Activated naive CD4-positive, alpha-beta T cell treated with anti-CD3 and anti-CD28 coated beads for 36 hours (primary cell): ENCODE data around the gene TEKT5. TPM values are rescaled to one million over a fixed set of nuclear protein-coding genes. Genes with fewer than 3 reads are reported as not detected.

ENCODE experiments used
- CTCF ChIA-PET: fragments of 350-600 bp; sonication (Branson Sonifier 250); formaldehyde crosslinking; loops from one replicate; lab custom pipeline; 2021; ENCODE audit warnings: antibody characterized with exemption; lab: Charles Lee
- DNase-seq: peaks from one replicate; pipeline ENCODE4 v3.0.0-alpha.2; 2020
- H3K27ac Mint-ChIP-seq: one replicate; pipeline ENCODE4 v1.8.0; 2021; ENCODE audit warnings: mild to moderate bottlenecking, mixed read lengths
- H3K27me3 Mint-ChIP-seq: one replicate; pipeline ENCODE4 v1.8.0; 2021; ENCODE audit warnings: low read depth, mixed read lengths
- H3K36me3 Mint-ChIP-seq: one replicate; pipeline ENCODE4 v1.8.0; 2021; ENCODE audit warnings: low read depth, mixed read lengths
- H3K4me1 Mint-ChIP-seq: one replicate; pipeline ENCODE4 v1.8.0; 2021; ENCODE audit warnings: low read depth, mixed read lengths
- H3K4me3 Mint-ChIP-seq: one replicate; pipeline ENCODE4 v1.8.0; 2021; ENCODE audit warnings: mild to moderate bottlenecking, moderate library complexity, mixed read lengths
- H3K9me3 Mint-ChIP-seq: one replicate; pipeline ENCODE4 v1.8.0; 2021; ENCODE audit warnings: mixed read lengths
- intact Hi-C: fragments of 100-400 bp; cut with micrococcal nuclease; formaldehyde crosslinking; loops from one replicate; pipeline ENCODE4 v1.15.1; 2023
- total RNA-seq, 2 experiments: library from RNA; stranded (reverse); gene quantifications; one replicate each; pipeline ENCODE4 v1.2.3, GENCODE V29; 2021

The TEKT5 gene
- total RNA-seq, 2 experiments from 2014 or later: 0.15 TPM; not detected in 1

GRCh38 chr16:10589109-10589508 lies 105.6 kb downstream of the TEKT5 start:
- H3K9me3 Mint-ChIP-seq: no peaks in the 10 kb centered on the region
- peaks cover 4% of the 10 kb centered on the region for H3K27me3 Mint-ChIP-seq
- H3K4me3 Mint-ChIP-seq: no peak overlapping the region
- H3K4me1 Mint-ChIP-seq: no peaks in the 10 kb centered on the region
- CTCF ChIA-PET: interaction anchor here (0.8 kb wide), 1 partner anchor 55 kb away, joined by 3 read pairs; no protein-coding TSS in a partner anchor
- intact Hi-C loops: no loop called here
- H3K36me3 Mint-ChIP-seq: no peaks in the 10 kb centered on the region
- H3K27ac Mint-ChIP-seq: no peak overlapping the region
- DNase-seq: no peak

DNA sequence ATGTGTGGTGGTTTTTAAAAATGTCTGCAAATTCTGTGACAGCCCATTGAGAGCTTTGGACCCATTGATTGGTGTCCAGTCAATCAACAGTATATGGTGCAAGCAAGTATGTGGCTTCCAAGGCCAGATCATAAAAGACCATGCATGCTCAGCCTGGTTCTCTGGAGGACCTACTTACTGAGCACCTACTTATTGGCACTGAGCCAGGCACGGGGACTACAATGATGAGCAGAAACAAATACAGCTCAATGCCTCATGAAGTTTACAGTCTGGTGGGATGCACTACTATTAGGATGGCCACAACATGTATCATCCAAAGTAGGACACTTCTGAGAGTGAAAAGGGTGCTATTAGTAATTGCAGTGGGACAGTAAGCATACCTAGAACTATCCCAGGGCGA lies 107.1 kb downstream of the TEKT5 start:
- Mint-ChIP-seq H3K9me3 (no peaks in the 10 kb centered on the region), H3K36me3 (no peaks in the 10 kb centered on the region), H3K27ac (no peak overlapping the region), H3K4me1 (no peaks in the 10 kb centered on the region), H3K27me3 (peaks cover 6% of the 10 kb centered on the region), H3K4me3 (no peak overlapping the region)
- no peak for DNase-seq
- CTCF ChIA-PET: no interaction called here
- intact Hi-C loops: no loop called here

DNA sequence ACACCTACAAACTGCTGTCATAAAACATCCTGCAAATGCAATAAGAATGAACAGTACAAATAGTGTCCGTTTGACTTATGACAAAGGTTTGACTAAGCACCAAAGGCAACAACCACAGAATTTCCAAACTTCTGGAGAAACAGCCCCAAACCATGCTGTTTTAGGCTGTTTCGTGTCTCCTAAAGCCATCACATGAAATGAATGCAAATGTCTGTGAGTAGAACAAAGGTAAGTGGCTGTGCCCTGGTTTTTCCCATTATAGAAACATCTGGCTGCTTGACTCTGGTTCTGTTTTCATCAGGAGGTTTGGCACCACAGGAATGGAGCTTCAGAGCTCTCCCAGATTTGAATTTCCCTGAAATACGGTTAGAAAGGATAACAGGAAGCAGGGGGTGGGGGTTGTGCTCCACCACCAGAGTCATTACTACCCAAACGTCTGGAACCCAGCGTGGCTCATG lies 109.7 kb downstream of the TEKT5 start:
- Mint-ChIP-seq H3K4me3 (no peak overlapping the region), H3K27ac (no peak overlapping the region), H3K9me3 (no peaks in the 10 kb centered on the region), H3K4me1 (peaks cover 2% of the 10 kb centered on the region), H3K27me3 (peaks cover 19% of the 10 kb centered on the region), H3K36me3 (no peaks in the 10 kb centered on the region)
- CTCF ChIA-PET: no interaction called here
- DNase-seq: no peak
- intact Hi-C loops: no loop called here

GRCh38 chr16:10583269-10583668 lies 111.5 kb downstream of the TEKT5 start:
- Mint-ChIP-seq H3K27me3 (peaks cover 32% of the 10 kb centered on the region), H3K4me3 (no peak overlapping the region), H3K27ac (no peak overlapping the region), H3K9me3 (no peaks in the 10 kb centered on the region), H3K36me3 (no peaks in the 10 kb centered on the region), H3K4me1 (peaks cover 2% of the 10 kb centered on the region)
- intact Hi-C loops: no loop called here
- DNase-seq: no peak
- CTCF ChIA-PET: no interaction called here

DNA sequence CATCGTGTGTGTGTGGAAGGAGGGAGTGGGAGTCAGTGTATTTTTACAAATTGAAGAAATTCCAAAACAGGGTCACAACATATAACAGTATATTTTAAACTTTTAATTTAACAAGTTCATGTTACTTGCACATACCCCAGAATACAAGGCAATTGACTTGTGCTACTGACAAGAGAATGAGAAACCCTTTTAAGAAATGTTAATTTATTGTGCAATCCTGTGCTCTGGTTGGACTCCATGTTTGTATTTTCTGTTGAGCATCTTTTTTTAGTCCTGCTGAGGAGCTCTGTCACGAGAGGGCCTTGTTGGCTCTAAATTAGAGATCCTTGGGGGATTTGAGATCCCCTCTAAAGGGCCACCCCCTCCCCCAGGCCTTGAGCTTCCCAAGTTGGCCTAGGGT lies 113.2 kb downstream of the TEKT5 start:
- intact Hi-C loops: no loop called here
- no peaks in the 10 kb centered on the region for H3K9me3 Mint-ChIP-seq
- CTCF ChIA-PET: no interaction called here
- H3K4me3 Mint-ChIP-seq: no peak overlapping the region
- no peak overlapping the region for H3K27ac Mint-ChIP-seq
- H3K27me3 Mint-ChIP-seq: peaks cover 33% of the 10 kb centered on the region
- H3K4me1 Mint-ChIP-seq: peaks cover 2% of the 10 kb centered on the region
- H3K36me3 Mint-ChIP-seq: no peaks in the 10 kb centered on the region
- no peak for DNase-seq

DNA sequence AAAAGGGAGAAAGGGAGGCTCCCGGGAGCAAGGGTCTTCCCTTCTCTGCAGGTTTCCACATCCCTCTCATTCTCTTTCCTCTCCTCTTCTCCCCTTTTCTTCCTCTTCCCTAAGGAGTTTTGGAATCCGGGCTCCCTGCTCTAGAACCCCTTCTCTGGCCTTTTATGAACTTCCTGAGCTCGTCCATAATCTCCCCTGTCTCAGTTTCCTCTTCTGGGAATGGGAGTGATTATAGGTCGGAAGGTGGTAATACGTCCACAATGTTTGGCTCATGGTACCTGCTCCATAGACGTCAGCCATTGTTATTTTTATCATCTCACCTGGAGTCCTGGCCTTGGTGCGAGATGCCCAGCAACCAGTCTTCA lies 113.9 kb downstream of the TEKT5 start:
- CTCF ChIA-PET: no interaction called here
- Mint-ChIP-seq H3K4me3 (no peak overlapping the region), H3K27ac (no peak overlapping the region), H3K9me3 (no peaks in the 10 kb centered on the region), H3K4me1 (peaks cover 2% of the 10 kb centered on the region), H3K27me3 (peaks cover 31% of the 10 kb centered on the region), H3K36me3 (no peaks in the 10 kb centered on the region)
- intact Hi-C loops: no loop called here
- DNase-seq: no peak

DNA sequence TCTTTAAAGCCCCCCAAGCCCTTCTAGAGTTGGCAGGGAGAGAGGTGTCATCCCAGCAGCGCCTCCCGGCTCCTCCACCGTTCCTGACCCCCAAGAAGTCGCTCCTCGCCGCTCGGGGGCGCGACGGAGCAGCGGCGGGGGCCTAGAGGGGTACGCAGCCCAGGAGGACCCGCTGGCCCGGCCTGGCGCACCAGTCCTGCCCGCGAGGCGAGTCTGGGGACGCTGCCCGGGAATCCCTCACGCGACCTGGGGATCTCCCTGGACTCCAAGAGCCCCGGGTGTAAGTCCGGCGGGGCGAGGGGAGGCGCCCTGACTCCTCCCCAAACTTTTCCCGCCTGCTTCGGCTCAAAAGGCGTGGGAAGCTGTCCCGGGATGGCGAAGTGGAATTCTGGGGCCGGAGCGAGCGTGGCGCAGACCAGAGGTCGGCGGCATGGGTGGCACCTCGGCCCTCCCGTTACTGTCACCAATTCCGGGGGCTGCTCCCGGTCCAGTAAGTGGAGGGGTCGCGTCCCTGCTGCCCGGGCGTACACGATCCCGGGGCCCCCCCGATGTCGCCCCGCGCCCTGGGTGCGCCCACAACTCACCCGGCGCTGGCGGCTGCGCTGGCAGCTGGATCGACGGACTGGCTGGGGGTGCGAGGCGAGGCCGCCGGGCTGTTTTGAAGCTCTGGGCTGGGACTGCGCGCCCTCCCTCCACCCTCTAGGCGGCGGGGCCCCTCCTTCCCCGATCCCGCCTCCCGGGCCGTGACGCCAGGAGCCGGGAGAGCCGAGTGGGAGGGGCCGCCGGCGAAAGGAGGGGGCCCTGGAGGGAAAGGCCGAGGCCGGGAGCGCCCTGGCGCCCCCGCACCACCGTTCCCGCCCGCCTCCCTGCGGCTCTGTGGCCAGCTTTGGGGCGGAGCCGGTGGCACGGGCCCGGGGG lies 114.5 kb downstream of the TEKT5 start, which contains the start of gene EMP2:
EMP2 (minus strand) TSS at position 634 of the 918 bp plus-strand sequence. CDS start 32,981 bp downstream, outside the sequence.
- Mint-ChIP-seq H3K4me1 (peaks cover 2% of the 10 kb centered on the region), H3K27ac (no peak within 1 kb of the TSS), H3K27me3 (peaks cover 31% of the 10 kb centered on the region), H3K36me3 (no peaks in the 10 kb centered on the region), H3K4me3 (no peak within 1 kb of the TSS), H3K9me3 (no peaks in the 10 kb centered on the region)
- CTCF ChIA-PET: no interaction called here
- intact Hi-C loops: no loop called here
- no peak for DNase-seq

- H3K4me1 Mint-ChIP-seq: peaks cover 2% of the 10 kb centered on the region
- no peaks in the 10 kb centered on the region for H3K9me3 Mint-ChIP-seq
- CTCF ChIA-PET: no interaction called here
- H3K27ac Mint-ChIP-seq: no peak overlapping the region
- intact Hi-C loops: no loop called here
- DNase-seq: no peak
- H3K36me3 Mint-ChIP-seq: no peaks in the 10 kb centered on the region
- peaks cover 31% of the 10 kb centered on the region for H3K27me3 Mint-ChIP-seq
- no peak overlapping the region for H3K4me3 Mint-ChIP-seq
Measured at GRCh38 chr16:10579575-10579964, 115.2 kb downstream of the TEKT5 start.

GRCh38 chr16:10578474-10579316 lies 116.0 kb downstream of the TEKT5 start:
- intact Hi-C loops: no loop called here
- Mint-ChIP-seq H3K4me3 (no peak overlapping the region), H3K27me3 (peaks cover 30% of the 10 kb centered on the region), H3K36me3 (no peaks in the 10 kb centered on the region), H3K4me1 (peaks cover 2% of the 10 kb centered on the region), H3K9me3 (no peaks in the 10 kb centered on the region), H3K27ac (no peak overlapping the region)
- CTCF ChIA-PET: interaction anchor here (1.1 kb wide), 1 partner anchor 11 kb away, joined by 3 read pairs; no protein-coding TSS in a partner anchor
- no peak for DNase-seq

Other genes with a start within 250 kb of the TEKT5 start
- gene EMP2, start 114.3 kb downstream of the TEKT5 start, total RNA-seq: not detected
- 10 to 100 TPM; 22.3 to 23.0 TPM for gene NUBP1, start 48.9 kb upstream of the TEKT5 start, total RNA-seq
- gene TVP23A, start 123.9 kb upstream of the TEKT5 start, total RNA-seq: not detected
- under 1 TPM; 0.12 to 0.29 TPM for gene CIITA, start 182.3 kb upstream of the TEKT5 start, total RNA-seq
- 10 to 100 TPM; 23.4 to 25.9 TPM for gene DEXI, start 247.5 kb upstream of the TEKT5 start, total RNA-seq
- gene CLEC16A, start 249.6 kb upstream of the TEKT5 start, total RNA-seq: 10 to 100 TPM; 18.4 to 20.1 TPM